ENCODE results near the gene GSTO2.

GRCh38 chr10:104293011-104293410 lies 24.0 kb downstream of the GSTO2 start:
- TF ChIP-seq CTCF (IDR thresholded peaks at IDR 0.05 in 8 of 11, conservative IDR thresholded peaks at IDR 0.05 in 3 of 11) (no peak), POLR2A (IDR thresholded peaks at IDR 0.05) (no peak)
